Stimulated activated effector memory CD8-positive, alpha-beta T cell treated with anti-CD3 and anti-CD28 coated beads, Interleukin-12 subunit alpha, Interleukin-12 subunit beta, amount 100 ng/mL, for 72 hours (primary cell): ENCODE data around the gene SOX8.

Source experiments
- ATAC-seq: fragments of 150-1000 bp; cut with Tn5 transposase; 2 replicates; pipeline ENCODE4 v1.10.0; 2021
- DNase-seq, 2 donors: peaks; one replicate each; pipeline ENCODE4 v3.0.0; 2021 to 2022; ENCODE audit warnings: low spot score in 2 of 2
- H3K27ac Mint-ChIP-seq: one replicate; pipeline ENCODE4 v1.8.0; 2022; ENCODE audit warnings: mild to moderate bottlenecking, mixed read lengths
- H3K36me3 Mint-ChIP-seq: one replicate; pipeline ENCODE4 v1.8.0; 2022; ENCODE audit warnings: mild to moderate bottlenecking, mixed read lengths
- H3K4me1 Mint-ChIP-seq: one replicate; pipeline ENCODE4 v1.8.0; 2022; ENCODE audit warnings: mixed read lengths
- H3K4me3 Mint-ChIP-seq: one replicate; pipeline ENCODE4 v1.8.0; 2022; ENCODE audit warnings: mild to moderate bottlenecking, mixed read lengths
- H3K9me3 Mint-ChIP-seq: one replicate; pipeline ENCODE4 v1.8.0; 2022; ENCODE audit warnings: mixed read lengths

SOX8 gene

DNA sequence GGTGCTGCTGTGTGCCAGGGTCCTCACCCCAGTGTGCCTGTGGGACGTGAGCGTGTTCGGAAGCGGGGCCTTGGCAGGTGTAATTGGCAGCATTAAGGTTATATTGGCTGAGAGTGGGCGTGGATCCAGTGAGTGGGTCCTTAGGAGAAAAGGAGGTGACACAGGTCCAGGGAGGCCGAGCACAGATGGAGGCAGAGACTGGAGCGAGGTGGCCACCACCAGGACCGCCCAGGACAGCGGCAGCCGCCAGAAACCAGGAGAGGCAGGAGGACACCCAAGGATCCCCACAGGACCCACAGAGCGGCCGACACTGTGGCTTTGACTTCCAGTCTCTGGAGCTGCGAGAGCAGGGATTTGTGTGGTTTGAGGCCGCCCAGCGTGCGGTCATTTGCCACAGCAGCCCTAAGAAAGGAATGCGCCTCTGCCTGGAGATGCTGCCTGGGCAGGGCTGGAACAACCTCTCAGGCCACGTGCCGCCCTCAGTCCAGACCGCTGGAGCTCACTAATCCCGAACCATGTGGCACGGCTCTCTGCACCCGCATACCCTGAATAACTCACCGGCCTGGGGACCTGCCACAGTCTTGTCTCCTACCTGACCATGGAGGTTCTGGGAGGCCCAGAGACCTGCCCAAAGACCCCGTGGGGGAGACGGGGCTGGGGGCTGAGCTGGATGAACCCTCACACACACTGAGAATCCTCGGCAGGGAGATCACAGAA lies 45.4 kb downstream of the SOX8 start:
- H3K4me1 Mint-ChIP-seq: peaks cover 6% of the 10 kb centered on the region
- no peak overlapping the region for H3K27ac Mint-ChIP-seq
- H3K9me3 Mint-ChIP-seq: no peaks in the 10 kb centered on the region
- DNase-seq: no peak
- no peak for ATAC-seq
- H3K4me3 Mint-ChIP-seq: no peak overlapping the region
- H3K36me3 Mint-ChIP-seq: no peaks in the 10 kb centered on the region

- no peaks in the 10 kb centered on the region for H3K9me3 Mint-ChIP-seq
- ATAC-seq: no peak
Observed at GRCh38 chr16:1027501-1027815, 45.9 kb downstream of the SOX8 start.

GRCh38 chr16:1028056-1028455 lies 46.5 kb downstream of the SOX8 start:
- Mint-ChIP-seq H3K36me3 (no peaks in the 10 kb centered on the region), H3K27ac (no peak overlapping the region), H3K9me3 (no peaks in the 10 kb centered on the region), H3K4me3 (no peak overlapping the region), H3K4me1 (peaks cover 6% of the 10 kb centered on the region)
- ATAC-seq (no peak), DNase-seq (no peak)

More at GRCh38 chr16:1027501-1027815, 45.9 kb downstream of the SOX8 start:
- DNase-seq: no peak
- H3K4me3 Mint-ChIP-seq: no peak overlapping the region
- no peaks in the 10 kb centered on the region for H3K36me3 Mint-ChIP-seq
- H3K4me1 Mint-ChIP-seq: peaks cover 6% of the 10 kb centered on the region
- no peak overlapping the region for H3K27ac Mint-ChIP-seq

- no peak overlapping the region for H3K27ac Mint-ChIP-seq
- DNase-seq (no peak), ATAC-seq (peak; percentile 33)
- no peaks in the 10 kb centered on the region for H3K9me3 Mint-ChIP-seq
- H3K4me3 Mint-ChIP-seq: no peak overlapping the region
- H3K36me3 Mint-ChIP-seq: no peaks in the 10 kb centered on the region
- peaks cover 6% of the 10 kb centered on the region for H3K4me1 Mint-ChIP-seq
Observed at GRCh38 chr16:1028524-1029258, 47.1 kb downstream of the SOX8 start.

GRCh38 chr16:1029259-1029545 lies 47.6 kb downstream of the SOX8 start:
- H3K36me3 Mint-ChIP-seq: no peaks in the 10 kb centered on the region
- ATAC-seq: no peak
- H3K4me1 Mint-ChIP-seq: peaks cover 6% of the 10 kb centered on the region
- no peaks in the 10 kb centered on the region for H3K9me3 Mint-ChIP-seq
- no peak overlapping the region for H3K4me3 Mint-ChIP-seq
- H3K27ac Mint-ChIP-seq: peak overlapping the region; percentile 43
- no peak for DNase-seq

- Mint-ChIP-seq H3K4me1 (peaks cover 6% of the 10 kb centered on the region), H3K36me3 (no peaks in the 10 kb centered on the region), H3K27ac (no peak overlapping the region), H3K4me3 (no peak overlapping the region), H3K9me3 (no peaks in the 10 kb centered on the region)
- no peak for ATAC-seq
- no peak for DNase-seq
Observed at GRCh38 chr16:1030473-1030901, 48.9 kb downstream of the SOX8 start.

GRCh38 chr16:1031666-1032065 lies 50.1 kb downstream of the SOX8 start:
- no peak overlapping the region for H3K27ac Mint-ChIP-seq
- H3K4me1 Mint-ChIP-seq: peaks cover 6% of the 10 kb centered on the region
- no peaks in the 10 kb centered on the region for H3K9me3 Mint-ChIP-seq
- DNase-seq (no peak), ATAC-seq (no peak)
- no peak overlapping the region for H3K4me3 Mint-ChIP-seq
- H3K36me3 Mint-ChIP-seq: no peaks in the 10 kb centered on the region

- Mint-ChIP-seq H3K27ac (no peak overlapping the region), H3K36me3 (no peaks in the 10 kb centered on the region), H3K4me1 (peaks cover 6% of the 10 kb centered on the region), H3K9me3 (no peaks in the 10 kb centered on the region), H3K4me3 (no peak overlapping the region)
- no peak for DNase-seq
- ATAC-seq: no peak
Observed at GRCh38 chr16:1032607-1033006, 51.0 kb downstream of the SOX8 start.

DNA sequence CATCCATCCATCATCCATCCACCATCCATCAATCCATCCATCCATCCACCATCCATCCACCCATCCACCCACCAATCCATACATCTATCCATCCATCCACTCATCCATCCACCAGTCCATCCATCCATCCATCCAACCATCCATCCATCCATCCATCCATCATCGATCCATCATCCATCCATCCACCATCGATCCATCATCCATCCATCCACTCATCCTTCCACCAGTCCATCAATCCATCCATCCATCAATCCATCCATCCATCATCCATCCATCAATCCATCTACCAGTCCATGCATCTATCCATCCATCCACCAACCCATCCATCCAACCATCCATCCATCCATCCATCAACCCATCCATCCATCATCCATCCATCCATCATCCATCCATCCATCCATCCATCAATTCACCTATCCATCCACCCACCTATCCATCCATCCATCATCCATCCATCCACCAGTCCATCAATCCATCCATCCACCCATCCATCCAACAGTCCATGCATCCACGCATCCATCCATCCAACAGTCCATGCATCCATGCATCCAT lies 51.6 kb downstream of the SOX8 start:
- ATAC-seq (no peak), DNase-seq (no peak)
- H3K9me3 Mint-ChIP-seq: no peaks in the 10 kb centered on the region
- peaks cover 6% of the 10 kb centered on the region for H3K4me1 Mint-ChIP-seq
- no peak overlapping the region for H3K27ac Mint-ChIP-seq
- H3K36me3 Mint-ChIP-seq: no peaks in the 10 kb centered on the region
- no peak overlapping the region for H3K4me3 Mint-ChIP-seq

- ATAC-seq (no peak), DNase-seq (no peak)
- Mint-ChIP-seq H3K4me1 (peaks cover 2% of the 10 kb centered on the region), H3K9me3 (no peaks in the 10 kb centered on the region), H3K27ac (no peak overlapping the region), H3K4me3 (no peak overlapping the region), H3K36me3 (no peaks in the 10 kb centered on the region)
Observed at GRCh38 chr16:1034230-1035065, 52.9 kb downstream of the SOX8 start.

DNA sequence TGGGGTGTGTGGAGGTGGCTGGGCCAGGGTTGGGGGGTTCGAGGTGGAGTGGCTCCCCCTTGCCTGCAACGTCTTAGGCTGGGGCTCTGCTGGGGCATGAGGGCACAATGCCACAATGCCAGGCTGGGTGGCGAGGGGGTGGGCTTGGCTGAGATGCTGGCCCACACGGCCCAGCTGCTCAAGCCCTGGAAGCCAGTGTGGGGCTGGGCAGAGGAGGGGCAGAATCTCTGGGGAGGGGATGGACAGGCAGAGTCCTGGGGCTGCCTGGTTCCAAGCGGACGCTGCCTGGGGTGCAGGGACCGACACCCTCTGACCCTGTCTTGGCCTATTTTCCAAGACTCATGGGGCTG lies 53.5 kb downstream of the SOX8 start:
- Mint-ChIP-seq H3K4me3 (no peak overlapping the region), H3K9me3 (no peaks in the 10 kb centered on the region), H3K4me1 (no peaks in the 10 kb centered on the region), H3K36me3 (no peaks in the 10 kb centered on the region), H3K27ac (no peak overlapping the region)
- DNase-seq: no peak
- ATAC-seq: no peak

DNA sequence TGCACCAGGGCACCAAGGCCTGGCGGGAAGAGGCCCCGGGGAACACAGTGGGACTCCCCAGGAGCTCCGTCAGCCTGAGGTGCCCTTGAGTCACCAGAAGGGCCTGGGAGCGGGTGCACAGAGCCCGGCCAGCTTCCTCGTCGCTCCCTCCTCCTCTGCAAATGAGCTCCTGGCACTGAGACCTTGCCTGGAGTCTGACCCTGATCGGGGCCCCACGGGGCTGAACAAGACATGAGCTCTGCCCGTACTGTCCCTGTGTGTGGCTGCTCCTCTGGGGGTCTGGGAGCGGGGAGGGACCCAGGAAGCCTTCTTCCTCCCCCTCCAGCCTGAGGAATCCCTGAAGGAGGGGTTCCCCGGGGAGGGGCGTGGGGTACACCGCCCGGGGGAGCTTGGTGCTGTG lies 54.6 kb downstream of the SOX8 start:
- DNase-seq: no peak
- H3K9me3 Mint-ChIP-seq: no peaks in the 10 kb centered on the region
- H3K36me3 Mint-ChIP-seq: no peaks in the 10 kb centered on the region
- no peaks in the 10 kb centered on the region for H3K4me1 Mint-ChIP-seq
- ATAC-seq: no peak
- no peak overlapping the region for H3K4me3 Mint-ChIP-seq
- H3K27ac Mint-ChIP-seq: no peak overlapping the region
